NCI-H1092 (cell line): Measurements from ENCODE around the gene CTAGE4.
"Not testable (repeated sequence)": the region's sequence is repeated elsewhere in the genome, so short reads cannot be mapped to it uniquely, and the experiment has no call there.

ENCODE experiments used
- DNase-seq: peaks from one replicate; lab custom pipeline; 2025; lab: John Stamatoyannopoulos, UW

The CTAGE4 gene

GRCh38 chr7:144205306-144205705 lies 22.0 kb downstream of the CTAGE4 start:
- DNase-seq: not testable (repeated sequence)

DNA sequence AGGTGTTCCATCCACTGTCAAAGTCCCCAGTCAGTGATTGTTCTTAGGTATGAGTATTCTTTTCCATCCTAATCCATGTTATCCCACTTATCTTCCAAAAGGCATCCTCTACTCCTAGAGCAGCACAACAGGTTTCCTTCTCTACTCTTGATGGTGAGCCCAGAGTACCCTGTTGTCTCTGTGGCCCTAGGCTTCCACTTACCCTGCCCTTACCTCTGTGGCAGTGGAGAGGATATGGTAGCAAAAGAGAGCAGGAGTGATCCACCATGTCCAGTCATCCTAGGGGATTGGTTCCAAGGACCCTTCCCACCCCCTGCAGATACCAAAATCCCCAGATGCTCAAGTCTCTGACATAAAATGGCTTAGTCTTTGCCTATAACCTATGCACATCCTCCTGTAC lies 33.9 kb downstream of the CTAGE4 start:
- DNase-seq: not testable (repeated sequence)

DNA sequence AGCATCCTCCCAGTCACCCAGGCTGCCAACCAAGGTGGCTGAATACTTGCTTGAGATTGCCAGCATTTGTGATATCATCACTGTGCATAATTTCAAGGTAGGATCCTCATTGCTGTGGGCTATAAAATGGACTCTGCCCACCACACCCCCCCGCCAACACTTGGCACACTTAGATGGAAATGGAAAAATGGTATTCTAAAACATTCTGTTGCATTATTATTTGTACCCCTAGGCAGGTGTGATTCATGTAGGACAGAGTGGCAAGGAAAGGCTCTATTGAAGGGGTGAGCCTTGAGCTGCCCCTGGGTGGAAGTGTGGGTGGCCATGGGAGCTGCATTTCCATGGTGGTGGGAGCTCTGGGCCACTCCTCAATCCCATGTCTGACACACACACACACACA lies 35.3 kb downstream of the CTAGE4 start:
- DNase-seq: not testable (repeated sequence)

DNA sequence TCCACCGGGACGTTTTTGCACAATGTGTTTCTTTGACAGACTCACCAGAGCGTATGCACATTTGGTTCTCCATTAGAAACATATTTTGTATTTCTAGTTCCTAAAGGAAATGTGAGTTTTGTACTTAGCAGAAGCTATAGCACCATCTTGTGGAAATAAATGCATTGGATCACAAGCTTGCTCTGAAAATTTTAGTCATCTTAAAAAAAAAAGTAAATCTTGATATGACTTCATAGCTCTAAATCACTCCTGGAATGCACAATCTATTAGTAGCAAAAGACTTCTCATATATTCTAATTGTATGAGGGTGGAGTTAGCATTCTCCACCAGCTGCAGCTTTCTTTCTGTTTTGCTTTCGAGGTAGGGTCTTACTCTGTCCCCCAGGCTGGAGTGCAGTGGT lies 35.9 kb downstream of the CTAGE4 start:
- not testable (repeated sequence) for DNase-seq

- DNase-seq: not testable (repeated sequence)
These were observed 37.3 kb downstream of the CTAGE4 start for GRCh38 chr7:144220531-144220930.

DNA sequence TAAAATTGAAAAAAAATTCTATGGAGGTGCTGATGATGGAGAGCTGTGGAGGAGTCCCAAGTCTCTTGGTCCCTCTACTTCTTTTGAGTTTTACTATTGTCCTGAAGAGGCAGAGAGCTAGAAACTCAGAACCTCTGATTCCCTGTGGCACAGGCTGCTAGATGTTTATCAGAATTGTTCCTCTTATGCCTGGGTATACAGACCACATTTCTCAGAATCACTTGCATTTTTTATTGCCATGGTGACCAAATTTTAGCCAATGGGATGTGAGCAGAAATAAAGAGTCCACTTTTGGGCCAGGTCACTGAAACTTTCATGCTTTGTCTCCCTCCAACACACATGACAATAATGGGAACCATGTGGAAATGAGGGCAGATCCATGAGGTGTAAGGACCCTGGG lies 40.4 kb downstream of the CTAGE4 start:
- not testable (repeated sequence) for DNase-seq

GRCh38 chr7:144226866-144227265 lies 43.6 kb downstream of the CTAGE4 start:
- not testable (repeated sequence) for DNase-seq

GRCh38 chr7:144228810-144229209 lies 45.5 kb downstream of the CTAGE4 start:
- not testable (repeated sequence) for DNase-seq

DNA sequence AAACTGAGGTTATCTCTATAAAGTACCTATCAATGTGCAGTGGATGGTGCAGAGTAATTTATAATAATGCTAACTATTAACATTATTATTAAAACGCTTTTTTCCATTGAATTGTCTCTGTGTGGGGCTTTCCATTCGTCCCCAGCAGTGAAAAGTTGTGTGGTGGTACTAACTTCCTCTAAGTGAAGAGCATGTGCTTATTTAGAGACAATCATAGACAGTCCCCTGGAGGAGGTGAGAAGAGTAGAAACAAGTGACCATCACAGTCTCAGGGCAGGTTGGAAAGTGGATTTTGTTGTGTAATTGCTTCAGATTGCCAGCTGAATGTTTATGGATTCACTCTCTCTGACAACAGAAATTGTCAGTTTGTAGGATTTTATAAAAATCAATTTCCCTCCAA lies 47.8 kb downstream of the CTAGE4 start:
- DNase-seq: not testable (repeated sequence)

GRCh38 chr7:144233039-144233438 lies 49.8 kb downstream of the CTAGE4 start:
- DNase-seq: not testable (repeated sequence)
